ENCODE results near the gene PYY.

Gene PYY

GRCh38 chr17:43958748-43959352 lies 5.1 kb upstream of the PYY start:
- Histone ChIP-seq H3K9me3 (ENCODE audit: control insufficient read depth, low read depth, low read length) (no peaks in the 10 kb centered on the region), H3K4me1 (ENCODE audit: control insufficient read depth, low read depth, low read length) (no peaks in the 10 kb centered on the region), H3K36me3 (ENCODE audit: control insufficient read depth, low read depth, low read length) (no peaks in the 10 kb centered on the region), H3K4me3 (ENCODE audit: low read length) (no peak overlapping the region), H3K27ac (ENCODE audit: low read length) (no peak overlapping the region), H3K27me3 (ENCODE audit: control insufficient read depth, insufficient read depth, low read length) (peaks cover 14% of the 10 kb centered on the region), H3K9ac (ENCODE audit: low read length) (no peak overlapping the region)

- peaks cover 41% of the 10 kb centered on the region for H3K27me3 ChIP-seq (ENCODE audit: control insufficient read depth, insufficient read depth, low read length)
- no peak overlapping the region for H3K4me3 ChIP-seq (ENCODE audit: low read length)
Measured at GRCh38 chr17:43956222-43956621, 2.5 kb upstream of the PYY start.

DNA sequence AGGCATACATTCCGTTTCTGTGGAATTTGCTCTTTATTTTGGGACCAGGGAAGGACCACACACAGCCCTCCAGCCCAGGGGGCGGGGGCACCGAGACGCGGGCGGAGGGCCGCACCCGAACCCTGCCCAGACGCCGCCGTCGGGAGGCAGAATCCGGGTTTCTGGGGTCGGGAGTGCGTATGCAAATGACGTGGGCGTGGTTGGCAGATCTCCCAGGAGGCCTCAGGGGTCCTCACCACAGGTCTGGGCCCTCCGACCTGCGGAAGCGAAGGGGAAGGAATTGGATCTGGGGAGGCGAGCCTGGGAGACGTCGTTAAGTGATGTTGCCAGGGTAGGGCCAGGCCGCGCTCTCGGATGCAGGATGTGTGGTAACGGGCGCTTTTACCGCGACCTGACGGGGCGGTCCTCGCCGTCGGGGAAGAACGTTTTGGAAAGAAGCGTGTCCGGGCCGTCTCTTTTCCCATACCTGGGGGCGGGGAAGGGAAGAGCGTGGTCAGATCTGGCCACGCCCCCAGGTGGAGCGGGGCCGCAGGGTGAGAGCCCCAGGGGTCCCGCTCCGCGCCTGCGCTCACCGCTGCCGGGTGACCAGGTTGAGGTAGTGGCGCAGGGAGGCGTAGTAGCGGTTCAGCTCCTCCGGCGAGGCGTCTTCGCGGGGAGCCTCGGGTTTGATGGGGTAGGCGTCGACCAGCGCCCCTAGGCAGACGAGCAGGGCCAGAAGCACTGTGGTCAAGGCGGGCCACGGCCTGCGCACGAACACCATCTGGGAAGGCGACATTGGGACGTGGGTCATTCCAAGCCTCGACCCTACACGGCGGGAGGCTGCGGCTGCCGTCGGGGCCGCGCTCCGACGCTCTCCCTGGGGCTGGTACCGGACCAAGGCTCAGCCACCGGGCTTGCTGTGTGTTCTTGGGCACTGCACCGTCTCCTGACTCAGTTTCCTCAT lies 745 bp downstream of the PYY start:
- Histone ChIP-seq H3K36me3 (ENCODE audit: control insufficient read depth, low read depth, low read length) (no peaks in the 10 kb centered on the region), H3K9me3 (ENCODE audit: control insufficient read depth, low read depth, low read length) (no peaks in the 10 kb centered on the region), H3K4me3 (ENCODE audit: low read length) (peak overlapping the region; percentile 72), H3K27me3 (ENCODE audit: control insufficient read depth, insufficient read depth, low read length) (peaks cover 49% of the 10 kb centered on the region), H3K27ac (ENCODE audit: low read length) (no peak overlapping the region), H3K9ac (ENCODE audit: low read length) (peak overlapping the region; percentile 51), H3K4me1 (ENCODE audit: control insufficient read depth, low read depth, low read length) (no peaks in the 10 kb centered on the region)

More at GRCh38 chr17:43956222-43956621, 2.5 kb upstream of the PYY start:
- Histone ChIP-seq H3K27ac (ENCODE audit: low read length) (no peak overlapping the region), H3K36me3 (ENCODE audit: control insufficient read depth, low read depth, low read length) (no peaks in the 10 kb centered on the region), H3K9me3 (ENCODE audit: control insufficient read depth, low read depth, low read length) (no peaks in the 10 kb centered on the region), H3K9ac (ENCODE audit: low read length) (no peak overlapping the region), H3K4me1 (ENCODE audit: control insufficient read depth, low read depth, low read length) (no peaks in the 10 kb centered on the region)

DNA sequence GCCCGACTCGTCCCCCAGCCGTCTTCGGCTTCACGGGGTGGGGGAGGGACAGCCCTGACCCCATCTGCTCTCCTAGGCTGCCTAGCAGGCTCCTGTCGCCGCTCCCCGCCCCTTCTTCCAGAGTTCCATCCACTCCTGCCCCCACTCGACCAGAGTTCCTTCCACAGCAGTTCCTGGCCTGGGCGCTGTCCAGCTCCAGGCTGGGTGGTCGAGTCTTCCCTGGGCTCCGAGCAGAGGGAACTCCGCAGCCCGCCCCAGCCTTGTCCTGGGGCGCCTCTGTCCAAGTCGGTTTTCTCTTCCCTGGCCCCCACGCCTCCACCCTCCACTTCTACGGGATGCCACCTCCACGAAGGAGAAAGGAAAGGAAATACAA lies 1.4 kb downstream of the PYY start:
- Histone ChIP-seq H3K27me3 (ENCODE audit: control insufficient read depth, insufficient read depth, low read length) (peaks cover 49% of the 10 kb centered on the region), H3K4me1 (ENCODE audit: control insufficient read depth, low read depth, low read length) (no peaks in the 10 kb centered on the region), H3K9ac (ENCODE audit: low read length) (peak overlapping the region; percentile 51), H3K27ac (ENCODE audit: low read length) (no peak overlapping the region), H3K9me3 (ENCODE audit: control insufficient read depth, low read depth, low read length) (no peaks in the 10 kb centered on the region), H3K36me3 (ENCODE audit: control insufficient read depth, low read depth, low read length) (no peaks in the 10 kb centered on the region), H3K4me3 (ENCODE audit: low read length) (peak overlapping the region; percentile 72)

DNA sequence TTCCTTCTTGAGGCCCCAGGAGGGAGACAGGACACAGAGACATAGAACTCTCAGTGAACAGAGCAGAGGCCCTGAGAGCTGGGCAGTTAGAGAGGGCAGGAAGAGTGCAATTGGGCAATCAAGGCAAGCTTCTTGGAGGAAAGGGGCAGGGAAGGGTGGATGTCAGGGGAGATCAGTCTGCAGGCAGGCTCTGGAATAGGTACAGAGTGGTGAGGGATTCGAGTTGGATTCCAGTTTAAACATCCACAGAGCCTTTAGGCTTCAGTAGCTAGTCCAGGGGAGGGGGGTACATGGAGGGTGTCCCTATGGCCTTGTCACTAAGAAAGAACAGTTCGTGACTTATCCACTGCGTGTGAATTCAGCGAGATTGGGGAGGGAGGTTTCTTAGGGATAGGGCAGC lies 2.0 kb downstream of the PYY start:
- Histone ChIP-seq H3K27me3 (ENCODE audit: control insufficient read depth, insufficient read depth, low read length) (peaks cover 49% of the 10 kb centered on the region), H3K27ac (ENCODE audit: low read length) (no peak overlapping the region), H3K4me3 (ENCODE audit: low read length) (peak overlapping the region; percentile 72)

GRCh38 chr17:43950554-43950953 lies 3.2 kb downstream of the PYY start:
- H3K9ac ChIP-seq (ENCODE audit: low read length): no peak overlapping the region
- H3K4me1 ChIP-seq (ENCODE audit: control insufficient read depth, low read depth, low read length): no peaks in the 10 kb centered on the region
- no peaks in the 10 kb centered on the region for H3K9me3 ChIP-seq (ENCODE audit: control insufficient read depth, low read depth, low read length)
- peaks cover 49% of the 10 kb centered on the region for H3K27me3 ChIP-seq (ENCODE audit: control insufficient read depth, insufficient read depth, low read length)
- H3K4me3 ChIP-seq (ENCODE audit: low read length): no peak overlapping the region
- no peak overlapping the region for H3K27ac ChIP-seq (ENCODE audit: low read length)
- H3K36me3 ChIP-seq (ENCODE audit: control insufficient read depth, low read depth, low read length): no peaks in the 10 kb centered on the region

More for the DNA sequence above, 2.0 kb downstream of the PYY start:
- Histone ChIP-seq H3K36me3 (ENCODE audit: control insufficient read depth, low read depth, low read length) (no peaks in the 10 kb centered on the region), H3K9ac (ENCODE audit: low read length) (no peak overlapping the region), H3K4me1 (ENCODE audit: control insufficient read depth, low read depth, low read length) (no peaks in the 10 kb centered on the region), H3K9me3 (ENCODE audit: control insufficient read depth, low read depth, low read length) (no peaks in the 10 kb centered on the region)

DNA sequence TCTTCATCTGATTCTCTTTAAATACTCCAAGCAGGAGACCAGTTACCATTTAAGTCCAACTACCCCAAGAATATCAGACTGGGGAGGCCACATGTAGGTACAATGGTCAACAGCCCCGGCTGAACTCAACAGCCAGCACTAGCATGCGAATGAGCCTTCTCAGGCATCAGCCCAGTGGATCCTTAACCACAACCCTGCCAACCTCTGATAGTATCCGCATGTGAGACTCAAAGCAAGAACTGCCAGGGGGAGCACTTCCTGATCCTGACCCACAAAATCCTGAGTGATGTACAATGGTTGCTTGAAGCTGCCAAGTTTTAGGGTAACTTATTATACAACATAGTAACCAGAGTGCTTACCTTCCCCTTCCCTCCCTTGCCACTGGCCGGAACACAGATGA lies 4.0 kb downstream of the PYY start:
- no peaks in the 10 kb centered on the region for H3K9me3 ChIP-seq (ENCODE audit: control insufficient read depth, low read depth, low read length)
- H3K27ac ChIP-seq (ENCODE audit: low read length): no peak overlapping the region
- peaks cover 43% of the 10 kb centered on the region for H3K27me3 ChIP-seq (ENCODE audit: control insufficient read depth, insufficient read depth, low read length)

GRCh38 chr17:43946781-43947180 lies 7.0 kb downstream of the PYY start:
- H3K9me3 ChIP-seq (ENCODE audit: control insufficient read depth, low read depth, low read length): no peaks in the 10 kb centered on the region
- no peaks in the 10 kb centered on the region for H3K4me1 ChIP-seq (ENCODE audit: control insufficient read depth, low read depth, low read length)
- no peak overlapping the region for H3K27ac ChIP-seq (ENCODE audit: low read length)
- peaks cover 14% of the 10 kb centered on the region for H3K27me3 ChIP-seq (ENCODE audit: control insufficient read depth, insufficient read depth, low read length)
- no peaks in the 10 kb centered on the region for H3K36me3 ChIP-seq (ENCODE audit: control insufficient read depth, low read depth, low read length)
- H3K9ac ChIP-seq (ENCODE audit: low read length): no peak overlapping the region
- H3K4me3 ChIP-seq (ENCODE audit: low read length): no peak overlapping the region

More for the DNA sequence above, 4.0 kb downstream of the PYY start:
- no peaks in the 10 kb centered on the region for H3K4me1 ChIP-seq (ENCODE audit: control insufficient read depth, low read depth, low read length)
- H3K4me3 ChIP-seq (ENCODE audit: low read length): no peak overlapping the region
- no peak overlapping the region for H3K9ac ChIP-seq (ENCODE audit: low read length)
- H3K36me3 ChIP-seq (ENCODE audit: control insufficient read depth, low read depth, low read length): no peaks in the 10 kb centered on the region

- H3K4me3 ChIP-seq (ENCODE audit: low read length): no peak overlapping the region
- H3K4me1 ChIP-seq (ENCODE audit: control insufficient read depth, low read depth, low read length): no peaks in the 10 kb centered on the region
- H3K9me3 ChIP-seq (ENCODE audit: control insufficient read depth, low read depth, low read length): no peaks in the 10 kb centered on the region
- no peaks in the 10 kb centered on the region for H3K27me3 ChIP-seq (ENCODE audit: control insufficient read depth, insufficient read depth, low read length)
- no peak overlapping the region for H3K9ac ChIP-seq (ENCODE audit: low read length)
- H3K27ac ChIP-seq (ENCODE audit: low read length): no peak overlapping the region
- no peaks in the 10 kb centered on the region for H3K36me3 ChIP-seq (ENCODE audit: control insufficient read depth, low read depth, low read length)
Measured at GRCh38 chr17:43945074-43945829, 8.5 kb downstream of the PYY start.

DNA sequence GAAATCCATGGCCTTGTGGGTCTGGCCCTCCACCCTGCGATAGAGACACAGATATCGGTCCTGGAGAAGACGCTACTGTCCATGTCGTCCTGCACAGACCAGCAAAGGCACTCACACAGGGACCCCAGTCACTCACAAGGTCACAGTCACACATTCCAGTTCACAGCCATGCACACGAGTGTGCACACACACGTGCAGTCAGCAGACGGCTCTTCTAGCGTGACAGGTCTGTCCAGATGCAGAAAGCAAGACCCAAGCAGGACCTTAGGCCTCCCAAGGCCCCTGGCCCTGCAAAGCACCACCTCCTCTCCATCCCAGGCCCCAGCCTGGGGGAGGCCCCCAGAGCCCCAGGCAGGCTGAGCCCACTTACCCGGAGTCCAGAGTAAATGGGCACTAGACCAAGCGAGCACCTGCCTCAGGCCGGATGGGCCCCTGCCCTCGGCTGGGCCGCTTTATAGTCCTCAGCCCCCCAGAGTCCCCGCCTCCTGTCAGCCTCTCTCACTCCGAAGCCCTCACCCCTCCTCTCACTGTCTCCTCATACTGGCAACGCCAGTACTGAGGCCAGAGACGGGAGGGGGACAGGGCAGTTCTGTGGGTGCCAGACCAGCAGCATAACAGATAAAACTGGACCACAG lies 11.6 kb downstream of the PYY start, which contains the start of gene PPY:
PPY (minus strand) TSS at position 426 of the 635 bp plus-strand sequence. CDS start 822 bp downstream, outside the sequence.
- H3K9ac ChIP-seq (ENCODE audit: low read length): no peak within 1 kb of the TSS
- H3K27me3 ChIP-seq (ENCODE audit: control insufficient read depth, insufficient read depth, low read length): peaks cover 28% of the 10 kb centered on the region
- H3K9me3 ChIP-seq (ENCODE audit: control insufficient read depth, low read depth, low read length): no peaks in the 10 kb centered on the region
- no peak within 1 kb of the TSS for H3K27ac ChIP-seq (ENCODE audit: low read length)
- H3K36me3 ChIP-seq (ENCODE audit: control insufficient read depth, low read depth, low read length): no peaks in the 10 kb centered on the region
- H3K4me1 ChIP-seq (ENCODE audit: control insufficient read depth, low read depth, low read length): no peaks in the 10 kb centered on the region
- no peak within 1 kb of the TSS for H3K4me3 ChIP-seq (ENCODE audit: low read length)

DNA sequence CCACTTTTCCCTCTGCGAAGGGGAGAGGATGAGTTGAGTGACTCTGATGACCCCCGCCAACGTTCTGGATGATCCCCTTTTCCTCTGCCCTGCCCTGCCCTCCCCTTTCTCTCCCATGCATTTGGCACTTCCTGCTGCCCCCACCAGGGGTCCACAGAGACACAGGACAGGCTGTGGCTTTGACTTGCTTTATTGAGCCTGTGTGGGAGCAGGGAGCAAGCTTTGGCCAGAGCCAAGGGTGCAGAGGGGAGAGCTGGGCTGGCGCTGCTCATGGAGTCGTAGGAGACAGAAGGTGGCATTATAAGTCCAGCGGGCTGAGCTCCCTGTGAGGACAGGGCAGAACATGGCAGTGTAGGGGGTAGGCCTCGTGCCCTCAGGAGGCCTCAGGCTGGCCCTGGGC lies 13.1 kb downstream of the PYY start:
- Histone ChIP-seq H3K9me3 (ENCODE audit: control insufficient read depth, low read depth, low read length) (no peaks in the 10 kb centered on the region), H3K4me3 (ENCODE audit: low read length) (no peak overlapping the region), H3K36me3 (ENCODE audit: control insufficient read depth, low read depth, low read length) (no peaks in the 10 kb centered on the region), H3K27me3 (ENCODE audit: control insufficient read depth, insufficient read depth, low read length) (peaks cover 29% of the 10 kb centered on the region), H3K9ac (ENCODE audit: low read length) (no peak overlapping the region), H3K27ac (ENCODE audit: low read length) (no peak overlapping the region), H3K4me1 (ENCODE audit: control insufficient read depth, low read depth, low read length) (no peaks in the 10 kb centered on the region)
